Coronary artery (tissue), 2 donors: Measurements from ENCODE around the gene GHSR.

ENCODE experiments used
- DNase-seq: peaks from one replicate; pipeline ENCODE4 v3.0.0-alpha.2; 2017; ENCODE audit warnings: low spot score
- H3K27ac ChIP-seq, 2 donors: fragments of 200-600 bp; sonication (generic); one replicate each; pipeline ENCODE4 v1.5.1; 2016 to 2019
- H3K4me3 ChIP-seq: fragments of 200-600 bp; sonication (generic); 2 replicates; pipeline ENCODE4 v1.5.1; 2016; ENCODE audit warnings: mild to moderate bottlenecking, moderate library complexity
- TF ChIP-seq, protein P1 (sequence below): fragments of 200-600 bp; sonication (generic); IDR thresholded peaks from one replicate; pipeline ENCODE4 v1.5.1; 2019; ENCODE audit warnings: antibody characterized with exemption

GHSR gene

DNA sequence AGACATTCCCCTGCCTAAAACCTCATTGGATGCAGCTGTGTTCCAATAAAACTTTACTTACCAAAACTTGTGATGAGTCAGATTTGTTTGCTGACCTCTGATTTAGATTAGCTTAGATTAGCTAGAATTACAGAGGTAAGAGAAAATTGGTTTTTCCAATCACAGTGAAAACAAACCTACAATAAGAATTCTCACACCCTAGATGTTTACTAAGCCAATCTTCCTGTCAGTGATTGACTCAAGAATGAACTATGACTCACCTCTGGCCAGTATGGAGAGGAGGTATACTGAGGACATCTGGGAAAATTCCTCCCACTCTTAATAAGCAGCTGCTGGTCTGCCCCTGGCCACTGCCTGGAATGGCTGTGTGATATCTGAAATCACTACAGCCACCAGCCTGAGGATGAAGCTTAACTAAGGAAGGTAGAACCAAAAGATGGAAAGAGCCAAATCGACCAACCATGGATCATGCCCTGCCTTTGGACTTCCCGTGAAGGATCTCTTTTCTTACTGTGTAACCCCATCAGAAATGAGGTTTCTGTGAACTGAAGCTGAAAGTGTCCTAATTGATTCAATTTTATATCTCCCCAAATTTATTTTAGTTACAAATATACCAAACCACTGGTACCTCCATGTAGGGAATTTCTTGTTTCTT, 19.0 kb upstream of the GHSR start:
- H3K4me3 ChIP-seq, result no peak overlapping the region
- DNase-seq, result no peak
- TF ChIP-seq, protein P1, sequence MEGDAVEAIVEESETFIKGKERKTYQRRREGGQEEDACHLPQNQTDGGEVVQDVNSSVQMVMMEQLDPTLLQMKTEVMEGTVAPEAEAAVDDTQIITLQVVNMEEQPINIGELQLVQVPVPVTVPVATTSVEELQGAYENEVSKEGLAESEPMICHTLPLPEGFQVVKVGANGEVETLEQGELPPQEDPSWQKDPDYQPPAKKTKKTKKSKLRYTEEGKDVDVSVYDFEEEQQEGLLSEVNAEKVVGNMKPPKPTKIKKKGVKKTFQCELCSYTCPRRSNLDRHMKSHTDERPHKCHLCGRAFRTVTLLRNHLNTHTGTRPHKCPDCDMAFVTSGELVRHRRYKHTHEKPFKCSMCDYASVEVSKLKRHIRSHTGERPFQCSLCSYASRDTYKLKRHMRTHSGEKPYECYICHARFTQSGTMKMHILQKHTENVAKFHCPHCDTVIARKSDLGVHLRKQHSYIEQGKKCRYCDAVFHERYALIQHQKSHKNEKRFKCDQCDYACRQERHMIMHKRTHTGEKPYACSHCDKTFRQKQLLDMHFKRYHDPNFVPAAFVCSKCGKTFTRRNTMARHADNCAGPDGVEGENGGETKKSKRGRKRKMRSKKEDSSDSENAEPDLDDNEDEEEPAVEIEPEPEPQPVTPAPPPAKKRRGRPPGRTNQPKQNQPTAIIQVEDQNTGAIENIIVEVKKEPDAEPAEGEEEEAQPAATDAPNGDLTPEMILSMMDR, result no peak
- H3K27ac ChIP-seq, result no peak overlapping the region

DNA sequence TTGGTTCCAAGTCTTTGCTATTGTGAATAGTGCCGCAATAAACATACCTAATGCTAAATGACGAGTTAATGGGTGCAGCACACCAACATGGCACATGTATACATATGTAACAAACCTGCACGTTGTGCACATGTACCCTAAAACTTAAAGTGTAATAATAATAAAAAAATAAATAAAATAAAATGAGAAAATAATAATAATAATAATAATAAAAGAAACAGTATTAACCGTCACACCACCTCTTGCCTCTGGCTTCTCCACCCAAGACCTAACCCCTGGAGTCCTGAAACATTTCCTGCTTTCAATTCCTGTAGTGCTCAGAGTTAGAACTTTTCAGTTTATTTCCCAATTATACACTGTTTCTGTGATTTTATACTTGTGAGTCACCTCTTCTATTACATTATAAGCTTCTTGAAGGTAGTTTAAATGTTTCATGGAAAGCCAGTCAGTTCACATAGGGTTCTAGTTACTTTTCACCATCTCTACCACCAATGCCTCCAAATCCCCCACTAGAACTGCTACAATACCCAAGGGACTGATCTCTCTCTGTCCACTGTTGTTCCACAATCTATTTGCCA, 18.4 kb upstream of the GHSR start:
- H3K27ac ChIP-seq, result no peak overlapping the region
- TF ChIP-seq, protein P1, result no peak
- no peak for DNase-seq
- H3K4me3 ChIP-seq, result no peak overlapping the region

DNA sequence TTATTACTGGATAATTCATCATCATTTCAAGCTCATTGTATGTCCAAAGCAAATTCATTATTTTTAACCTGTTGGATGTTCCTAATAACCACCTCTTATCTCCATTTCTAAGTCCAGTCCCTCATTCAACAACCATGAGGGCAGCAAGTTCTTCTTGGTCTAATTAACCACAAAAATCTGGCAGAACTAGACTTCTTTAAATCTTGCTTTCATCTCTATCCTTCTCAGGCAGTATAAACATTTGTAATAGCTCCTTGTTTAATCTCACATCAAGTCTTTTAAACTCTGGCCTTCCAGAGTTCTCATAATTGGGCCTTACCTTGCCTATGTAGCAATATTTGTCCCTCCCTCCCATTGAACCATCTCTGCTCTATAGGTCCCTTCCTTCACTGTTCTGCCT, 17.0 kb upstream of the GHSR start:
- Histone ChIP-seq H3K4me3 (no peak overlapping the region), H3K27ac (no peak overlapping the region)
- no peak for DNase-seq
- TF ChIP-seq, protein P1, result no peak

- Histone ChIP-seq H3K27ac (no peak overlapping the region), H3K4me3 (no peak overlapping the region)
- TF ChIP-seq, protein P1, result no peak
- DNase-seq, result no peak
Measured at GRCh38 chr3:172464306-172464705, 16.1 kb upstream of the GHSR start.

GRCh38 chr3:172461530-172462138, 13.4 kb upstream of the GHSR start:
- no peak overlapping the region for H3K4me3 ChIP-seq
- no peak overlapping the region for H3K27ac ChIP-seq
- DNase-seq, result no peak
- TF ChIP-seq, protein P1, result peak; percentile 76

DNA sequence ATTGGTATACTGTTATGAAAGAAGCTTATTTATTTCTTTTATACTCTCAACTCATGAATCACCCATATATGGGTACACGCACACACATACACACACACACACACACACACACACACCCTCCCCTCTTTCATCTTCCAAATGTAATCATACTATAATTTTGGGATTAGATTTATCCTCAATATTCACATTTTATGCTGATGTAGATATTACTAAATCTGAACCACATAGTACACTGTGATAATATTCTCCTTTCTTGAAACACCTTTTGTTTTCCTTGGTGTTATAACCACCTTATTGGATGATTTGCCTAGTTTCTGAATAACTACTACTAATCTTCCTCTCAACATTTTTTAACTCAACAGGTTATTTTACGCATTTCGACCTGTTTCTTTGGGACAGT, 8.1 kb upstream of the GHSR start:
- H3K27ac ChIP-seq, result no peak overlapping the region
- TF ChIP-seq, protein P1, result no peak
- no peak overlapping the region for H3K4me3 ChIP-seq
- DNase-seq, result no peak

DNA sequence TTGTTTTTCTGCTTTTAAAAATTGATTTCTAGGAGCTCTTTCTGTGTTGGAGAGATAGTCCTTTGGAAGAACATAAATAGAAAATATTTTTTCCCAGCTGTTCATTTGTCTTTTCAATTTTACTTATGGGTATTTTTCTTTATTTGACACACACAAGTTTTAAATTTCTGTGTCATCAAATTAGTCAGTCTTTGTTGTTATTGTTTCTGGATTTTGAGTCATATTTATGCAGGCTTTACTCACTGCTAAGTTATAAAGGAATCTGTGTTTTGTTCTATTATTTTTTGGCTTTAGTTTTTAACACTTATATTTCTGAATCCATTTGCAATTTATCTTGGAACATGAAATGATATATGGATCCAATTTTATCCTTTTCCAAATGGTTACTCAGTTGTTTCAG, 5.9 kb upstream of the GHSR start:
- TF ChIP-seq, protein P1, result no peak
- Histone ChIP-seq H3K4me3 (no peak overlapping the region), H3K27ac (no peak overlapping the region)
- DNase-seq, result no peak
